NCI-H345 (cell line): Measurements from ENCODE around the gene PCBP1.
"Not testable (repeated sequence)": the region's sequence is repeated elsewhere in the genome, so short reads cannot be mapped to it uniquely, and the experiment has no call there.

Experiments
- DNase-seq: peaks from one replicate; lab custom pipeline; 2025; lab: John Stamatoyannopoulos, UW

PCBP1 gene

GRCh38 chr2:70124983-70125480, 37.8 kb downstream of the PCBP1 start:
- DNase-seq, result peak; percentile 65

GRCh38 chr2:70125498-70125898, 38.2 kb downstream of the PCBP1 start:
- DNase-seq, result no peak

DNA sequence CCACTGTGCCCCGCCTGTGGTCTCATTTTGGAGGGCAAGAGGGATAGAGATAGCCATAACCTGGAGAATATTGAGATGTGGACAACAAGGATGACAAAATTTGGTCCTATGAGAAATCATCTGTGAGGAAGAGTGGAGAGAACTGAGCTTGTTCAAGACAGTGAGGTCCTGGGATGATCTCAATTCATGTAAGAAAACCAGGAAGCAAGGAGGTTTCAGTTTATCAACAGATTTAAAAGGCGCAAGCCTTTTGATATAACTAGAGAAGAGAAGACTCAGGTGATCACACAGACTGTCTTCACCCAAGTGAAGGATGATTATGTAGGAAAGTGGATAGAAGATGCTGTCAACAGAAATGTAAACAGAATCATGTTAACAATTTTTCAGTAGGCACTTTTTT, 39.1 kb downstream of the PCBP1 start:
- no peak for DNase-seq

GRCh38 chr2:70128005-70128404, 40.7 kb downstream of the PCBP1 start:
- no peak for DNase-seq

DNA sequence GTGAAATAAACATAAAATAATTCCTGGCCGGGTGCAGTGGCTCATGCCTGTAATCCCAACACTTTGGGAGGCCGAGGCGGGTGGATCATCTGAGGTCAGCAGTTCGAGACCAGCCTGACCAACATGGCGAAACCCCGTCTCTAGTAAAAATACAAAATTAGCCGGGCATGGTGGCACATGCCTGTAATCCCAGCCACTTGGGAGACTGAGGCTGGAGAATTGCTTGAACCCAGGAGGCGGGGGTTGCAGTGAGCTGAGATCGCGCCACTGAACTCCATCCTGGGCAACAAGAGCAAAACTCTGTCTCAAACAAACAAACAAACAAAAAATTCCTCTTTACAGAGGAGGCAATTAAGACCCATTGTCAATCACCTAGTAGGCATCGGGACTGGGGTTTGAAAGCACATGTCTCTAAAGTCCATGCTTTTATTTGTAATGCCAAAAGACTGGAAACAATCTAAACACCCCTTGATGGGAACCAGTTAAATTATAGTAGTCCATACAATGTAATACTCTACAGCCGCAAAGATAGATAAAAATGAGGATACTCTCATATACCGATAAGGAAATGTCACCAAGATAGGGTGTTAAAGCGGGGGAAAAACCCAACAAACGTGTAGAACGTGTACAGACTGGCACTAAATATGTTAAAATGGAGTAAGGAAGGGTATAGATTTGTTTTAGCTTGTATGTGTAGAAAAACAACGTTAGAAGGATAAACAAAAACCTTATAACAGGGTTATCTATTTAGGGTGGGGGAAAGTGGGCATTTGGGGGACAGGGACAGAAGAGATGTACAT, 44.3 kb downstream of the PCBP1 start:
- not testable (repeated sequence) for DNase-seq

GRCh38 chr2:70132244-70133126, 45.2 kb downstream of the PCBP1 start:
- DNase-seq, result peak; percentile 74

- DNase-seq, result no peak
Measured at GRCh38 chr2:70133127-70133452, 45.8 kb downstream of the PCBP1 start.

DNA sequence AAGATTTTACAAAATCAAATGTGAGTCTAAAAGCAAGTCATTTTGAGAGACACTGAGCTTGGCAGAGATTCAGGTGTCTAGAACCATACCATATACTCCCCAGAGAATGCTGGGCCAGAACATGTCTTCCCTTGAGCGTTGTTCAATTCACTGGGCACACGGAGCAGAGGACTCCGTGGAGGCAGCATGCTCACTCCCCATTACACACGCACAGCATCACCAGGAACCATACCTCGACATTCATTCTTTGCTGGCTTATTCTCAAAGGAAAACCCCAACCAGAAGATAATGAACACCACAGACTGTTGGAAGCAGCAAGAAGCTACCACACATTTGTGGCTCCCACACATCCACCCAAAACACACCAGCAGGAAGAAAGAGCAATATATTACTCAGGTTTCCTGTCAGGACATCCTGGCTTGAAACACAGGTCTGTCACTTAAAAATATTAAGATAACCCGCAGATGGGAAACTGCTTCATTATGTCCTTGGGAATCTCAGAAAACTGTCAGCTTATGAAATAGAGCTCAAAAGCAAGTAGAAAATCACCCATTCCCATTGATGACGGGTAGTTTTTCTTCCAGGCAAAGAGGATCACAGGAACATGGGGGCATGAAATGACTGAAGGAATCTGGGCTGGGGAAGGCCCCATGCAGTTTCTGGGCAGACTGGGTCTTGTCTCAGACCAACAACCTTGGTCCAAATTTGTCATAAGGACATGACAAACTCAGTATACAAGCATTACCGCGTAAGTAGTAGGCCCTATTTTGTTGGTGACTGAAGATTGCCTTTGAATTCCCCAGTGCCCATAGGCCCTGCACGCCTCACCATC, 46.4 kb downstream of the PCBP1 start:
- DNase-seq, result no peak

GRCh38 chr2:70134323-70134983, 47.2 kb downstream of the PCBP1 start:
- not testable (repeated sequence) for DNase-seq
